NCI-H345 treated with DMSO at 0.1 percent for 48 hours (cell line): ENCODE measurements around the gene TARBP1.
A peak's percentile ranks its signal among the peaks of the same experiment; 100 is the strongest.

Experiments
- DNase-seq: peaks from one replicate; lab custom pipeline; 2025; ENCODE audit not compliant: unreplicated experiment; lab: John Stamatoyannopoulos, UW

Gene TARBP1

GRCh38 chr1:234355782-234356510, 123.0 kb downstream of the TARBP1 start:
- no peak for DNase-seq

- no peak for DNase-seq
Measured at GRCh38 chr1:234348964-234349363, 130.0 kb downstream of the TARBP1 start.

- no peak for DNase-seq
Measured at GRCh38 chr1:234345237-234345636, 133.7 kb downstream of the TARBP1 start.

- peak; percentile 36 for DNase-seq
Measured at GRCh38 chr1:234342774-234343173, 136.2 kb downstream of the TARBP1 start.
